Panc1 (cell line): ENCODE measurements around the gene PVRIG. TPM values are rescaled to one million over a fixed set of nuclear protein-coding genes. Genes with fewer than 3 reads are reported as not detected.

Experiments used
- ATAC-seq: fragments of 200-7000 bp; cut with Tn5 transposase; 2 replicates; pipeline ENCODE4 v1.9.1; 2020; ENCODE audit warnings: mild to moderate bottlenecking, moderate library complexity
- BruUV-seq: library from RNA; stranded (reverse); fragments of 400-500 nt; replicated peaks from 2 replicates; lab custom pipeline; 2021; lab: Mats Ljungman, UMichigan
- CTCF ChIA-PET: fragments of 300-600 bp; sonication (Branson Sonifier 250); formaldehyde crosslinking; loops from one replicate; lab custom pipeline; 2022; ENCODE audit warnings: antibody characterized with exemption; lab: Charles Lee
- POLR2A ChIA-PET: fragments of 300-600 bp; sonication (Branson Sonifier 250); formaldehyde crosslinking; loops from one replicate; lab custom pipeline; 2022; ENCODE audit warnings: antibody characterized with exemption; lab: Charles Lee
- DNase-seq: peaks from one replicate; pipeline ENCODE4 v3.0.0-alpha.2; 2010; ENCODE audit warnings: low read depth, low spot score
- H3K27ac ChIP-seq: 2 replicates; pipeline ENCODE4 v1.5.1; 2011; ENCODE audit warnings: mild to moderate bottlenecking, low read length, inconsistent platforms
- H3K27me3 ChIP-seq: fragments of 200-500 bp; sonication (Bioruptor generic); 2 replicates; pipeline ENCODE4 v1.6.0; 2014; ENCODE audit warnings: low read length, inconsistent platforms; ENCODE audit not compliant: control insufficient read depth, insufficient read depth
- H3K36me3 ChIP-seq: fragments of 200-500 bp; sonication (Bioruptor generic); 2 replicates; pipeline ENCODE4 v1.5.1; 2014; ENCODE audit warnings: inconsistent platforms, mild to moderate bottlenecking, low read length, moderate library complexity; ENCODE audit not compliant: control insufficient read depth, insufficient read depth
- H3K4me1 ChIP-seq: 2 replicates; pipeline ENCODE4 v1.5.1; 2011; ENCODE audit warnings: inconsistent platforms, mild to moderate bottlenecking, low read length, moderate library complexity; ENCODE audit not compliant: control insufficient read depth, insufficient read depth
- H3K4me3 ChIP-seq, 2 experiments: 2 replicates each; pipeline ENCODE4 v1.5.1; 2011 to 2012; ENCODE audit warnings: low read depth in 2 of 2, low read length in 2 of 2, mild to moderate bottlenecking in 2 of 2, inconsistent platforms in 1 of 2, moderate library complexity in 1 of 2
- H3K9me3 ChIP-seq: fragments of 200-500 bp; sonication (Bioruptor generic); 2 replicates; pipeline ENCODE4 v1.5.1; 2014; ENCODE audit warnings: low read depth, mild to moderate bottlenecking, inconsistent platforms, low read length, moderate library complexity; ENCODE audit not compliant: control insufficient read depth, insufficient read depth
- POLR2AphosphoS5 ChIP-seq: IDR thresholded peaks from 2 replicates; pipeline ENCODE4 v1.6.1; 2012; ENCODE audit warnings: mild to moderate bottlenecking, low read depth, low read length, moderate library complexity
- SIN3A ChIP-seq: IDR thresholded peaks from 2 replicates; pipeline ENCODE4 v1.6.1; 2012; ENCODE audit warnings: low read depth, mild to moderate bottlenecking, low read length, moderate library complexity, borderline replicate concordance; ENCODE audit not compliant: insufficient read depth
- TCF7L2 ChIP-seq: IDR thresholded peaks from 2 replicates; pipeline ENCODE4 v1.6.1; 2011; ENCODE audit warnings: mild to moderate bottlenecking, low read depth, low read length, inconsistent platforms
- in situ Hi-C: cut with HindIII; loops from 2 replicates; pipeline ENCODE4 v1.10.0; 2016; ENCODE audit warnings: low sequenced_read_pairs, low pct_unique_long_range_greater_than_20kb
- intact Hi-C: fragments of 100-400 bp; cut with micrococcal nuclease; formaldehyde crosslinking; loops from one replicate; pipeline ENCODE4 v1.10.0; 2022; ENCODE audit not compliant: unreplicated experiment
- total RNA-seq: library from RNA; stranded (reverse); gene quantifications from one replicate; pipeline ENCODE4 v1.2.1, GENCODE V29; 2021; ENCODE audit not compliant: unreplicated experiment
- TF ChIP-seq, protein P1 (sequence below), 2 experiments: IDR thresholded peaks; 2 replicates each; pipeline ENCODE4 v1.6.1; 2011 to 2012; ENCODE audit warnings: low read depth in 2 of 2, control low read depth in 1 of 2, low read length in 1 of 2, mild to moderate bottlenecking in 1 of 2, moderate library complexity in 1 of 2; ENCODE audit not compliant: insufficient read depth in 1 of 2
- TF ChIP-seq, protein P2 (sequence below): fragments of 450-650 bp; IDR thresholded peaks from 2 replicates; pipeline ENCODE4 v1.5.1; 2017; ENCODE audit warnings: mild to moderate bottlenecking

Gene PVRIG
- total RNA-seq, 1 experiment from 2014 or later, result not detected

DNA sequence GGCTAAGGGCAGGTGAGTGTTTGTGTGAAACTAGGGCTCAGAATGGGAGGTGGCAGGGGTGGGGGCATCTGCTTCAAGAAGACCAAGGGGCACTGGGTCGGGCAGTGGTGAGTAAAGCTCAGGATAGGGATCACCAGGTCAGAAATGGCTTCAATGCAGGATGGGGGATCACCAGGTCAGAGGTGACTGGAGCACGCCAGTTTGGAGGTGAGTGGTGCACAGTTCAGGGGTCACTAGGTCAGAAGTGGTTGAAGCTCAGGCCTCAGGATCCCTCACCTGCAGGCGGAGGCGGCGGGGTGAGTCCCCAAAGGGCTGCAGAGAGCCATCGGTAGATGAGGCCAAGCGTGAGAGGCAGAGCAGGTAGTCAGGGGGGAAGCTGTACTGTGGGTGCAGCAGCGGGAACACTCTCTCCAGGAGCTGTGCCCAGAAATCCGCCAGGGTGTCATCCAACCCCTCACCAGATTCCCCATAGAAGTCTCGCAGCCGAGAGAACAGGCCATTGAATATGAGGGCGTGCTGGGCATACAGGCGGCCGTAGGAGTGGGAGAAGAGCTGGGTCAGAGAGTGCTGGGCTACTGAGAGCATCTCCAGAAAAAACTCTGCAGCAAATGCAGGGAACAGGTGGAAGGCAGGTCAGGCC is 44.3 kb upstream of the PVRIG start:
- ChIA-PET CTCF (no interaction called here), POLR2A (no interaction called here)
- Histone ChIP-seq H3K4me1 (0 out of 2 replicates have a peak, but pooled peaks cover 3% of the 10 kb centered on the region), H3K9me3 (no peaks in the 10 kb centered on the region), H3K4me3 (no peak overlapping the region), H3K36me3 (peaks cover 2% of the 10 kb centered on the region; the same call in 1 of the 2 replicates), H3K27me3 (no peaks in the 10 kb centered on the region), H3K27ac (no peak overlapping the region)
- no TSS peak for BruUV-seq
- no peak for TF ChIP-seq TCF7L2
- TF ChIP-seq POLR2AphosphoS5, result no peak
- no peak for TF ChIP-seq SIN3A
- TF ChIP-seq, protein P1, sequence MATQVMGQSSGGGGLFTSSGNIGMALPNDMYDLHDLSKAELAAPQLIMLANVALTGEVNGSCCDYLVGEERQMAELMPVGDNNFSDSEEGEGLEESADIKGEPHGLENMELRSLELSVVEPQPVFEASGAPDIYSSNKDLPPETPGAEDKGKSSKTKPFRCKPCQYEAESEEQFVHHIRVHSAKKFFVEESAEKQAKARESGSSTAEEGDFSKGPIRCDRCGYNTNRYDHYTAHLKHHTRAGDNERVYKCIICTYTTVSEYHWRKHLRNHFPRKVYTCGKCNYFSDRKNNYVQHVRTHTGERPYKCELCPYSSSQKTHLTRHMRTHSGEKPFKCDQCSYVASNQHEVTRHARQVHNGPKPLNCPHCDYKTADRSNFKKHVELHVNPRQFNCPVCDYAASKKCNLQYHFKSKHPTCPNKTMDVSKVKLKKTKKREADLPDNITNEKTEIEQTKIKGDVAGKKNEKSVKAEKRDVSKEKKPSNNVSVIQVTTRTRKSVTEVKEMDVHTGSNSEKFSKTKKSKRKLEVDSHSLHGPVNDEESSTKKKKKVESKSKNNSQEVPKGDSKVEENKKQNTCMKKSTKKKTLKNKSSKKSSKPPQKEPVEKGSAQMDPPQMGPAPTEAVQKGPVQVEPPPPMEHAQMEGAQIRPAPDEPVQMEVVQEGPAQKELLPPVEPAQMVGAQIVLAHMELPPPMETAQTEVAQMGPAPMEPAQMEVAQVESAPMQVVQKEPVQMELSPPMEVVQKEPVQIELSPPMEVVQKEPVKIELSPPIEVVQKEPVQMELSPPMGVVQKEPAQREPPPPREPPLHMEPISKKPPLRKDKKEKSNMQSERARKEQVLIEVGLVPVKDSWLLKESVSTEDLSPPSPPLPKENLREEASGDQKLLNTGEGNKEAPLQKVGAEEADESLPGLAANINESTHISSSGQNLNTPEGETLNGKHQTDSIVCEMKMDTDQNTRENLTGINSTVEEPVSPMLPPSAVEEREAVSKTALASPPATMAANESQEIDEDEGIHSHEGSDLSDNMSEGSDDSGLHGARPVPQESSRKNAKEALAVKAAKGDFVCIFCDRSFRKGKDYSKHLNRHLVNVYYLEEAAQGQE (IDR thresholded peaks at IDR 0.05; ENCODE audit: insufficient read depth in 1 of 2, low read depth in 2 of 2, low read length in 1 of 2), result no peak
- TF ChIP-seq, protein P2, sequence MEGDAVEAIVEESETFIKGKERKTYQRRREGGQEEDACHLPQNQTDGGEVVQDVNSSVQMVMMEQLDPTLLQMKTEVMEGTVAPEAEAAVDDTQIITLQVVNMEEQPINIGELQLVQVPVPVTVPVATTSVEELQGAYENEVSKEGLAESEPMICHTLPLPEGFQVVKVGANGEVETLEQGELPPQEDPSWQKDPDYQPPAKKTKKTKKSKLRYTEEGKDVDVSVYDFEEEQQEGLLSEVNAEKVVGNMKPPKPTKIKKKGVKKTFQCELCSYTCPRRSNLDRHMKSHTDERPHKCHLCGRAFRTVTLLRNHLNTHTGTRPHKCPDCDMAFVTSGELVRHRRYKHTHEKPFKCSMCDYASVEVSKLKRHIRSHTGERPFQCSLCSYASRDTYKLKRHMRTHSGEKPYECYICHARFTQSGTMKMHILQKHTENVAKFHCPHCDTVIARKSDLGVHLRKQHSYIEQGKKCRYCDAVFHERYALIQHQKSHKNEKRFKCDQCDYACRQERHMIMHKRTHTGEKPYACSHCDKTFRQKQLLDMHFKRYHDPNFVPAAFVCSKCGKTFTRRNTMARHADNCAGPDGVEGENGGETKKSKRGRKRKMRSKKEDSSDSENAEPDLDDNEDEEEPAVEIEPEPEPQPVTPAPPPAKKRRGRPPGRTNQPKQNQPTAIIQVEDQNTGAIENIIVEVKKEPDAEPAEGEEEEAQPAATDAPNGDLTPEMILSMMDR, result no peak
- ATAC-seq (no peak), DNase-seq (no peak)
- intact Hi-C loops (no loop called here), in situ Hi-C loops (no loop called here)

- H3K9me3 ChIP-seq, result no peaks in the 10 kb centered on the region
- H3K4me3 ChIP-seq, result peak overlapping the region; percentile 67 to 87
- no peak for DNase-seq
- no peak for TF ChIP-seq TCF7L2
- ChIA-PET POLR2A (no interaction called here), CTCF (no interaction called here)
- H3K36me3 ChIP-seq, result peaks cover 2% of the 10 kb centered on the region; the same call in 1 of the 2 replicates
- no peaks in the 10 kb centered on the region for H3K27me3 ChIP-seq
- peak overlapping the region; percentile 77 for H3K27ac ChIP-seq
- in situ Hi-C loops (no loop called here), intact Hi-C loops (no loop called here)
- no peak for ATAC-seq
- H3K4me1 ChIP-seq, result 0 out of 2 replicates have a peak, but pooled peaks cover 3% of the 10 kb centered on the region
- no TSS peak for BruUV-seq
These were observed 43.4 kb upstream of the PVRIG start for GRCh38 chr7:100176096-100177044.
